Measurements from ENCODE around the gene VRTN. TPM values are rescaled to one million over a fixed set of nuclear protein-coding genes. Genes with fewer than 3 reads are reported as not detected.
"Not testable (repeated sequence)": the region's sequence is repeated elsewhere in the genome, so short reads cannot be mapped to it uniquely, and the experiment has no call there.

VRTN gene
- total RNA-seq, 3 donors from 2014 or later: 0.08 TPM; not detected in 2

GRCh38 chr14:74326369-74327152 is 21.7 kb upstream of the VRTN start:
- H3K27me3 Mint-ChIP-seq (ENCODE audit: low read depth): peaks cover 14% of the 10 kb centered on the region
- ATAC-seq (no peak), DNase-seq (no peak)
- no peaks in the 10 kb centered on the region for H3K4me1 Mint-ChIP-seq (ENCODE audit: low read depth)
- no peaks in the 10 kb centered on the region for H3K9me3 Mint-ChIP-seq
- H3K36me3 Mint-ChIP-seq (ENCODE audit: insufficient read depth): no peaks in the 10 kb centered on the region
- no peak overlapping the region for H3K4me3 Mint-ChIP-seq

- not testable (repeated sequence) for DNase-seq; H3K9me3 Mint-ChIP-seq; H3K36me3 Mint-ChIP-seq (ENCODE audit: insufficient read depth); H3K4me3 Mint-ChIP-seq; H3K27me3 Mint-ChIP-seq (ENCODE audit: low read depth); ATAC-seq; H3K4me1 Mint-ChIP-seq (ENCODE audit: low read depth)
Observed at GRCh38 chr14:74329950-74330552, 18.2 kb upstream of the VRTN start.

DNA sequence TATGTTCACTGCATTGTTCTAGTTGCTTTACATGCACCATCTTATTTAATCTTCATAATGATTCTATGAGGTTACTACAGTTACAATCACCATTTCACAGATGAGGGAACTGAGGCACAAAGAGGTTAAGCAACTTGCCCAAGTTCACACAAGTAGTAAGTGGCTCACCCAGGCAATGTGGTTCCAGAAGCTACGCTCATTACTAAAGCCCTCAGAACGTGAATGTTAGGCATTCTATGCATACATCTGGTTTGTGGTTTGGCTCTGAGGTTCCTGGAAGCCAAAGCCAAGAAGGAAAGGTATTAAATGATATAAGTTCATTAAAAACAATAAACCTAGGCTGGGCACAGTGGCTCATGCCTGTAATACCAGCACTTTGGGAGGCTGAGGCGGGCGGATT is 14.4 kb upstream of the VRTN start:
- no peak for ATAC-seq
- no peaks in the 10 kb centered on the region for H3K9me3 Mint-ChIP-seq
- H3K36me3 Mint-ChIP-seq (ENCODE audit: insufficient read depth): no peaks in the 10 kb centered on the region
- no peak for DNase-seq
- no peaks in the 10 kb centered on the region for H3K4me1 Mint-ChIP-seq (ENCODE audit: low read depth)
- no peak overlapping the region for H3K4me3 Mint-ChIP-seq
- peaks cover 5% of the 10 kb centered on the region for H3K27me3 Mint-ChIP-seq (ENCODE audit: low read depth)

DNA sequence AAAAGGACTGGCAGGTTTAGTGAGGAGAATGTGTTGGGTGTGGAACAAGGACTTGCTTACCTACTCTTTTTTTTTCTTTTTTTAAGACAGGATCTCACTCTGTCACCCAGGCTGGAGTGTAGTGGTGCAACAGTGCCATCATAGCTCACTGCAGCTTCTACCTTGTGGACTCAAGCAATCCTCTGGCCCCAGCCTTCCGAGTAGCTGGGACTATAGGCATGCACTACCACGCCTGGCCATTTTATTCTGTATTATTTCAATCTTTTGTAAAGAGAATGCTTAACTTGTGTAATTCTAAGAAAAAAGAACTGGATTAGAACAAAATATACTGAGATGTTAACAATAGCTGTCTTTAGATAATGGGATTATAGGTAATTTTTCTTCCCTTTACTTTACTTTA is 1.9 kb upstream of the VRTN start:
- Mint-ChIP-seq H3K9me3 (no peaks in the 10 kb centered on the region), H3K36me3 (ENCODE audit: insufficient read depth) (no peaks in the 10 kb centered on the region), H3K27me3 (ENCODE audit: low read depth) (peaks cover 4% of the 10 kb centered on the region), H3K4me1 (ENCODE audit: low read depth) (no peaks in the 10 kb centered on the region), H3K4me3 (no peak overlapping the region)
- ATAC-seq (no peak), DNase-seq (no peak)

DNA sequence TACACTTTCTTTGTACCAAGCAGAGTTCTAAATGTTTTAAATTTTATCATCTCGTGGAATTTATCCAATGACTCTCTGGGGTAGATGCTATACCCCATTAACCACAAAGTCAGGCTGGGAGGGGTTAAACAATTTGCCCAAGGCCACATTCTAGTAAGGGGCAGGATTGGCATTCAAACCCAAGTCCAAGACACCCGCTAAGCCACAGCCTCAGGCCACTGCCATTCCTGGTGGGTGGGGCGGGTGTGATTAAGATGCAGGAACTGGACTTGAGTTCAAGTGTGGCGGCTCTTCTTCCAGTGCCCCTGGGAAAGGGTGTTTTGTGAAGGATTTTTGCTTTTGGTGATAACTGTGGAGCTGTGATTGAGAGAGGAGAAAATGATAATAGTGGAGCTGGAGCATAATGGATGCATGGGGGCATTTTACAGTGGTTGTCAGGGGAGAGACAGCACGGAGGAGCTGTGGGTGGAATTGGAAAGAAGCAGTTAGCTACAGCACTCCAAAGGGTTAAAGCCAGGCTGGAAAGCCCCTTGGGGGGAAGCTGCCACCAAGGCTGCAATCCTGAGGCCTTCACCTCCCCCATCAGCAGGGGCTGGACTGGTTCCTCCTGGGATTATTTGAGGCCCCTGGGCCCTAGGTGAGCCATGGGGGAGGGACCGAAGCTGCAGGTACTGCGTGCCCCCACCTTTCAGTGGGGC is 1.0 kb upstream of the VRTN start:
- ATAC-seq: no peak
- no peak for DNase-seq
- H3K4me3 Mint-ChIP-seq: no peak overlapping the region
- no peaks in the 10 kb centered on the region for H3K36me3 Mint-ChIP-seq (ENCODE audit: insufficient read depth)
- H3K4me1 Mint-ChIP-seq (ENCODE audit: low read depth): no peaks in the 10 kb centered on the region
- H3K27me3 Mint-ChIP-seq (ENCODE audit: low read depth): peaks cover 4% of the 10 kb centered on the region
- no peaks in the 10 kb centered on the region for H3K9me3 Mint-ChIP-seq

DNA sequence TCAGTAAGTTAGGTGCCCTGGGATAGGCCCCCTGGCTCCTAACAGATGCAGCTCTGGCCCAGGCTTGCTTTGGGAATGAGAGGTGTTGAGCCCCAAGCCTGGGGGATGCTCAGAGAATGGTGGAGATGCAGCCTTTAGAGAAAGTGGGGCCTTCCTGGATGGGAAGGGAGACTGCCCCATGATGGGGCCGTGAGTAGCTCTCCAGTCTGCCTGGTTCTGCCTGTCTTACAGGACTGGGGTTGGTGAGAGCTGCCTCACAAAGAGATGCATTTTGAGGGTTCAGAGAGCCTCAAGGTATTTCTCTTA is 523 bp upstream of the VRTN start:
- Mint-ChIP-seq H3K4me1 (ENCODE audit: low read depth) (no peaks in the 10 kb centered on the region), H3K4me3 (no peak overlapping the region), H3K9me3 (no peaks in the 10 kb centered on the region), H3K27me3 (ENCODE audit: low read depth) (peaks cover 6% of the 10 kb centered on the region), H3K36me3 (ENCODE audit: insufficient read depth) (no peaks in the 10 kb centered on the region)
- no peak for DNase-seq
- no peak for ATAC-seq

- no peaks in the 10 kb centered on the region for H3K4me1 Mint-ChIP-seq (ENCODE audit: low read depth)
- no peaks in the 10 kb centered on the region for H3K9me3 Mint-ChIP-seq
- DNase-seq (no peak), ATAC-seq (no peak)
- peaks cover 2% of the 10 kb centered on the region for H3K27me3 Mint-ChIP-seq (ENCODE audit: low read depth)
- H3K36me3 Mint-ChIP-seq (ENCODE audit: insufficient read depth): no peaks in the 10 kb centered on the region
- H3K4me3 Mint-ChIP-seq: no peak overlapping the region
Observed at GRCh38 chr14:74348735-74349463, 628 bp downstream of the VRTN start.

- DNase-seq: no peak
- Mint-ChIP-seq H3K27me3 (ENCODE audit: low read depth) (peaks cover 2% of the 10 kb centered on the region), H3K4me1 (ENCODE audit: low read depth) (no peaks in the 10 kb centered on the region), H3K9me3 (no peaks in the 10 kb centered on the region), H3K4me3 (no peak overlapping the region), H3K36me3 (ENCODE audit: insufficient read depth) (no peaks in the 10 kb centered on the region)
- no peak for ATAC-seq
Observed at GRCh38 chr14:74349757-74350156, 1.5 kb downstream of the VRTN start.

- H3K4me3 Mint-ChIP-seq: no peak overlapping the region
- H3K9me3 Mint-ChIP-seq: no peaks in the 10 kb centered on the region
- H3K4me1 Mint-ChIP-seq (ENCODE audit: low read depth): no peaks in the 10 kb centered on the region
- ATAC-seq (no peak), DNase-seq (no peak)
- no peaks in the 10 kb centered on the region for H3K36me3 Mint-ChIP-seq (ENCODE audit: insufficient read depth)
- H3K27me3 Mint-ChIP-seq (ENCODE audit: low read depth): peaks cover 2% of the 10 kb centered on the region
Observed at GRCh38 chr14:74350211-74350927, 2.1 kb downstream of the VRTN start.

DNA sequence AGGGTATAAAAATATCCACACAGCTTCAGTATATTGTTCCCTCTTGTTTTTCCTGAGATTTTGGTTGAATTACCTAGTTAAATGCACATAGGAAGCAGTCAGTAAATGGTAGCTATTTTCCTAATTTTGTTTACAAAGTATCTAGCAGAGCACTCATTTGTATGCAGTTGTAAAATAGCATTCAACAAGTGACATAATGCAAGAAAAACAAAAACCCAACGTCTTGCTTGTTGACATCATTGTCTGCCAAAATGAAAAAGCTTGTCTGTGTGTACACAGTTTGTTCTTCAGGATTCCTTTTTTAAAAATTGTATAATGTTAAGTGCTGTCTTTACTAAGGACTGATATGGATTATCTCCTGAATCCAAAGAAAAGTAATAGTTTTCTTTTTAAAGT is 2.7 kb downstream of the VRTN start:
- no peaks in the 10 kb centered on the region for H3K9me3 Mint-ChIP-seq
- H3K27me3 Mint-ChIP-seq (ENCODE audit: low read depth): peaks cover 2% of the 10 kb centered on the region
- no peak overlapping the region for H3K4me3 Mint-ChIP-seq
- H3K36me3 Mint-ChIP-seq (ENCODE audit: insufficient read depth): no peaks in the 10 kb centered on the region
- ATAC-seq (no peak), DNase-seq (no peak)
- no peaks in the 10 kb centered on the region for H3K4me1 Mint-ChIP-seq (ENCODE audit: low read depth)

- Mint-ChIP-seq H3K27me3 (ENCODE audit: low read depth) (peaks cover 4% of the 10 kb centered on the region), H3K4me1 (ENCODE audit: low read depth) (no peaks in the 10 kb centered on the region), H3K36me3 (ENCODE audit: insufficient read depth) (no peaks in the 10 kb centered on the region), H3K9me3 (no peaks in the 10 kb centered on the region), H3K4me3 (no peak overlapping the region)
- no peak for ATAC-seq
- DNase-seq: no peak
Observed at GRCh38 chr14:74356892-74357575, 8.8 kb downstream of the VRTN start.

DNA sequence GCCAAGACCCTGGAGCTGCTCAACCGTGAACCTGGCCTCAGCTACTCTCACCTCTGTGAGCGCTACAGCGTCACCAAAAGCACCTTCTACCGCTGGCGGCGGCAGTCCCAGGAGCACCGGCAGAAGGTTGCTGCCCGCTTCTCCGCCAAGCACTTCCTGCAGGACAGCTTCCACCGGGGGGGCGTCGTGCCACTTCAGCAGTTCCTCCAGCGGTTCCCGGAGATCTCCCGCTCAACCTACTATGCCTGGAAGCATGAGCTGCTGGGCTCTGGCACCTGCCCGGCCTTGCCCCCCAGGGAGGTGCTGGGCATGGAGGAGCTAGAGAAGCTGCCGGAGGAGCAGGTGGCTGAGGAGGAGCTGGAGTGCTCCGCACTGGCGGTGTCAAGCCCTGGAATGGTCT is 9.3 kb downstream of the VRTN start:
- Mint-ChIP-seq H3K27me3 (ENCODE audit: low read depth) (peaks cover 5% of the 10 kb centered on the region), H3K36me3 (ENCODE audit: insufficient read depth) (no peaks in the 10 kb centered on the region), H3K9me3 (no peaks in the 10 kb centered on the region), H3K4me1 (ENCODE audit: low read depth) (no peaks in the 10 kb centered on the region), H3K4me3 (no peak overlapping the region)
- ATAC-seq (no peak), DNase-seq (no peak)

GRCh38 chr14:74358176-74358829 is 10.0 kb downstream of the VRTN start:
- H3K36me3 Mint-ChIP-seq (ENCODE audit: insufficient read depth): no peaks in the 10 kb centered on the region
- DNase-seq: no peak
- no peak for ATAC-seq
- no peaks in the 10 kb centered on the region for H3K4me1 Mint-ChIP-seq (ENCODE audit: low read depth)
- H3K9me3 Mint-ChIP-seq: no peaks in the 10 kb centered on the region
- H3K27me3 Mint-ChIP-seq (ENCODE audit: low read depth): peaks cover 5% of the 10 kb centered on the region
- H3K4me3 Mint-ChIP-seq: no peak overlapping the region
